Smooth muscle cell of the brain vasculature (primary cell): ENCODE data around the gene EPS8L3.
"Not testable (repeated sequence)": the region's sequence is repeated elsewhere in the genome, so short reads cannot be mapped to it uniquely, and the experiment has no call there.

Source experiments
- DNase-seq: peaks from one replicate; pipeline ENCODE4 v3.0.0-alpha.2; 2012; ENCODE audit warnings: low read depth, low spot score

Gene EPS8L3

DNA sequence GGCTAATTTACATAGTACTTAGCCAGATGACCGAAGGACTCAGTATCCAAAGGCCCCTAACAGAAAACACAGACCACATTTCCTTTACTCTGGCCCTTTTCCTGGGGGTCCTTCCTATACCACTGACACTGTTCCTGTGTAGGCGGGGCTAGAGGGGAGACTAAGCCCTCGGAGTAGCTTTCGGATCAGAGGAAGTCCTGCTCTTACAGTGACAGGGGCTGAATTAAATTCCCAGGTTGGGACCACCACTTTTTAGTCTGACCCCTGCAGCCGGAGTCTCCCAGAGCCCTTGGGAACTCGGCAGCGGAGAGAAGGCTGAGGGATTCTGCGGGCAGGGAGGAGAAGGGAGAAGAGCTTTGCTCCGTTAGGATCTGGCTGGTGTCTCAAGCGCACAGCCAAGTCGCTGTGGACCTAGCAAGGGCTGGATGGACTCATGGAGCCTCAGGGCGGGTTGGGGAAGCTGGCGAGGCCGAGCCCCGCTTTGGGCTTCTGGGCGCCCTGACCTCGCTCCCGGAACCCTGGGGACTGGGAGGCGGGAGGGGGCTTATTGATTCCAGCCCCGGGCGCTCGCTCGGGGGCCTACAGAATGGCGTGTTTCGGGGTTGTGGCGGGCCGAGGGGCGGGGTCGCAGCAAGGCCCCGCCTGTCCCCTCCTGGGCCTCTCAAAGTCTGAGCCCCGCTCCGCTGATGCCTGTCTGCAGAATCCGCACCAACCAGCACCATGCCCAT, 52.0 kb downstream of the EPS8L3 start, which contains the start of gene GSTM5:
GSTM5 (plus strand) TSS at position 659 of the 728 bp plus-strand sequence; CDS start at position 721, 62 bp downstream.
- not testable (repeated sequence) for DNase-seq

DNA sequence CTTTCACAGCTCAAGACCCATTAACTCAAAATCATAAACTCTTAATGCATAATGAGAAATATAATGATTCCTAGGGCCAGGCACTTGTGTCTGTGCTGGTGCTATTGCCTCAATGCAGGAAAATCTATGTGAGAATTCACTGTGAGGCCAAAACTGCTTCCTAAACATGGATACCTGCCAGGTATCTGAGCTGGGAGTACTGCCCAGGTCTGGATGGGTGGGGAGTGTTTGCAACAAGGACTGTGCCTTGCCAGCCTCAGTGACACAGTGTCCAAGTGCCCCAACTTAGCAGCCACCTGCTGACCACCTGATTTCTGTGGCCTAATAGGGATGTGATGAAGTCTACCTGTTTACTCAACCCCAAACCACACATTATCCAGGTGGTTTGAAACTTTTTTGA, 53.9 kb downstream of the EPS8L3 start:
- DNase-seq, result not testable (repeated sequence)

DNA sequence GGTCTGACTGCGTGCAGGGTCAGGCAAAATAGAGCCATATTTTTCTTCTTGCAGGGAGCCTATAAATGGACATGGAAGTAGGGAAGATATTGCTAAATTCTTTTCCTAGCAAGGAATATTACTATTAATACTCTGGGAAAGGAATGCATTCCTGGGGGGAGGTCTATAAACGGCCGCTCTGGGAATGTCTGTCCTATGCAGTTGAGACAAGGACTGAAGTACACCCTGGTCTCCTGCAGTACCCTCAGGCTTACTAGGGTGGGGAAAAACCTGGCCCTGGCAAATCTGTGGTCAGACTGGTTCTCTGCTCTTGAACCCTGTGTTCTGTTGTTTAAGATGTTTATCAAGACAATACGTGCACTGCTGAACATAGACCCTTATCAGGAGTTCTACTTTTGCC, 54.8 kb downstream of the EPS8L3 start:
- DNase-seq, result not testable (repeated sequence)

DNA sequence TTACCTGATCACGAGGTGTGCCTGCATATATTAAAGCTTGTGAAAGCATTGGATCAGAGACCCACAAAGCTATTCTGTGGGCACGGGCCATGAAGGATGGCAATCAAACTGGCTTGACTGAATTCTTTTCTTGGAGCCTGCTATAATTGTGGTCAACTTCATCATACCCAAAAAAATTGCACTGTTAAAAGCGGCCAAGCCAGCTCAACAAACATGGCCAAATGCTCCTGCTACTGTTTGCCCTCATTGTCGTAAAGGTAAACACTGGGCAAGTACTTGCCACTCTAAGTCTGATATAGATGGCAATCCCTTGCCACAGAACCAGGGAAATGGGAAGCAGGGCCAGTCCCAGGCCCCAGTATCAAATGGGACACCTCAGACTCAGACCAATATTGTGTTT, 58.3 kb downstream of the EPS8L3 start:
- DNase-seq, result no peak

DNA sequence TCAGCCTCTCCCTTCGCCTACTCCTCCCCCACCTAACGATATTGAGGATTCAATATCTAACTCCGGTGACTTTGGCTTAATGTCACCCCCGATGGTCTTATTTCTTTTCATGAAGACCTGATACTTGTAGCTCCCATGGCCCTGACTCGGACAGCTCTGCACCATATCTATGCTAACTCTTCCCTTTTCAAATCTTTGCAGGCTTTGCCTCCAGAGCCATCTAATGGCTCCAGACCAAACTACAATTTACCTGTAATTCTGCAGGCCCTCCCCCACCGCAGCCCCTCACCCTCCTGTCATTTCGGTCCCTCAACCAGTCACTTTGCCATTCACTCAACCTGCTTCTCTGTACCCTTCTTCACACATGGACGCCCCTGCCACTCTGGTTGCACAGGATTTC, 59.5 kb downstream of the EPS8L3 start:
- DNase-seq, result no peak

DNA sequence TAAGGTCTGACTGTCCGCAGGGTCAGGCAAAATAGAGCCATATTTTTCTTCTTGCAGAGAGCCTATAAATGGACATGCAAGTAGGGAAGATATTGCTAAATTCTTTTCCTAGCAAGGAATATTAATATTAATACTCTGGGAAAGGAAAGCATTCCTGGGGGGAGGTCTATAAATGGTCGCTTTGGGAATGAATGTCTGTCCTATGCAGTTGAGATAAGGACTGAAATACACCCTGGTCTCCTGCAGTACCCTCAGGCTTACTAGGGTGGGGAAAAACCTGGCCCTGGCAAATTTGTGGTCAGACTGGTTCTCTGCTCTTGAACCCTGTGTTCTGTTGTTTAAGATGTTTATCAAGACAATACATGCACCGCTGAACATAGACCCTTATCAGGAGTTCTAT, 60.8 kb downstream of the EPS8L3 start:
- DNase-seq, result not testable (repeated sequence)
